Esophagus squamous epithelium (tissue), 5 donors: Measurements from ENCODE around the gene SGIP1. TPM values are rescaled to one million over a fixed set of nuclear protein-coding genes. Genes with fewer than 3 reads are reported as not detected.

Experiments used
- DNase-seq: peaks from one replicate; lab custom pipeline; 2025; lab: John Stamatoyannopoulos, UW
- H3K27ac ChIP-seq, 4 donors: fragments of 200-600 bp; sonication (generic); one replicate each; pipeline ENCODE4 v1.5.1; 2016 to 2019; ENCODE audit warnings: mild to moderate bottlenecking in 1 of 4
- H3K27me3 ChIP-seq, 4 donors: fragments of 200-600 bp; sonication (generic); 1 replicate in 3 of 4; 2 replicates in 1 of 4; pipeline versions ENCODE4 v1.5.1 to v1.6.0; 2017 to 2021; ENCODE audit warnings: antibody characterized with exemption in 1 of 4
- H3K36me3 ChIP-seq, 3 donors: fragments of 200-600 bp; sonication (generic); one replicate each; pipeline ENCODE4 v1.5.1; 2016 to 2019
- H3K4me1 ChIP-seq, 3 donors: fragments of 200-600 bp; sonication (generic); one replicate each; pipeline ENCODE4 v1.5.1; 2017 to 2019
- H3K4me3 ChIP-seq, 4 donors: fragments of 200-600 bp; sonication (generic); 1 replicate in 3 of 4; 2 replicates in 1 of 4; pipeline ENCODE4 v1.5.1; 2016 to 2019; ENCODE audit warnings: mild to moderate bottlenecking in 2 of 4, moderate library complexity in 1 of 4
- H3K9me3 ChIP-seq, 3 donors: fragments of 200-600 bp; sonication (generic); one replicate each; pipeline ENCODE4 v1.5.1; 2016 to 2019
- POLR2A ChIP-seq, 4 donors: fragments of 450-650 bp; IDR thresholded peaks; one replicate each; pipeline ENCODE4 v1.6.1; 2017; ENCODE audit warnings: antibody characterized with exemption in 4 of 4, mild to moderate bottlenecking in 4 of 4, moderate library complexity in 3 of 4
- WGBS, 2 donors: methylation state at CpG; one replicate each; pipeline ENCODE4 v1.1.5; 2018; 5-methylcytosine and 5-hydroxymethylcytosine counted together
- intact Hi-C: fragments of 100-400 bp; cut with DNase I; formaldehyde crosslinking; loops from one replicate; pipeline ENCODE4 v1.15.0; 2022
- total RNA-seq, 4 donors: library from RNA; depleted of rRNA; stranded (reverse); fragments of >200 nt; gene quantifications; one replicate each; pipeline ENCODE4 v1.1.0, GENCODE V29; 2016
- TF ChIP-seq, protein P1 (sequence below), 6 experiments: fragments of 450-650 bp in 4 of 6; fragments of 200-600 bp in 2 of 6; sonication (generic) in 2 of 6; IDR thresholded peaks; one replicate each; pipeline ENCODE4 v1.5.1; 2016 to 2019; ENCODE audit warnings: antibody characterized with exemption in 6 of 6, mild to moderate bottlenecking in 4 of 6, moderate library complexity in 4 of 6
- donor health status: DM: yes; HTN: yes; CAD: no.

The SGIP1 gene
- total RNA-seq, 4 donors from 2014 or later: 0.35 to 5.2 (median 2.3) TPM; not detected in 1

DNA sequence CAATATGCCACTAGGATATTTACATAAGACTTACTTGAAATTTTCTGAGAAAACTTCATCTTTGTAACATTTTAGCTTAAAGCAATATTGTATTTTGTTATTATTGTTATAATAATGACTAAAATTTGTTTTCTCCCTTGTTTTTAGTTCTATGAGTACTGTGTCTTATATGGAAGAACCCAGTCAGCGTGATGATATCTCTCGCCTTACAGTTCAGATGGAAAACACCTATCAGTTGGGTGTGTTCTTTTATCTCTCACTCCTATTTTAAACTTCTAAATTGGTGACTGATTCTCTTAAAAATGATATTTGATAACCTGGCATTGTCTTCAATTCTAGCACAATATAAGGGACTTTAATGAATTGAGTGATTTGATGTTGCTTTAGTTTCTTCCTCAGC lies 236.3 kb downstream of the SGIP1 start:
- intact Hi-C loops: no loop called here
- Histone ChIP-seq H3K36me3 (no peaks in the 10 kb centered on the region), H3K4me3 (no peak overlapping the region), H3K27ac (no peak overlapping the region), H3K9me3 (no peaks in the 10 kb centered on the region), H3K4me1 (no peaks in the 10 kb centered on the region), H3K27me3 (no peaks in the 10 kb centered on the region)
- no peak for DNase-seq
- TF ChIP-seq, protein P1, sequence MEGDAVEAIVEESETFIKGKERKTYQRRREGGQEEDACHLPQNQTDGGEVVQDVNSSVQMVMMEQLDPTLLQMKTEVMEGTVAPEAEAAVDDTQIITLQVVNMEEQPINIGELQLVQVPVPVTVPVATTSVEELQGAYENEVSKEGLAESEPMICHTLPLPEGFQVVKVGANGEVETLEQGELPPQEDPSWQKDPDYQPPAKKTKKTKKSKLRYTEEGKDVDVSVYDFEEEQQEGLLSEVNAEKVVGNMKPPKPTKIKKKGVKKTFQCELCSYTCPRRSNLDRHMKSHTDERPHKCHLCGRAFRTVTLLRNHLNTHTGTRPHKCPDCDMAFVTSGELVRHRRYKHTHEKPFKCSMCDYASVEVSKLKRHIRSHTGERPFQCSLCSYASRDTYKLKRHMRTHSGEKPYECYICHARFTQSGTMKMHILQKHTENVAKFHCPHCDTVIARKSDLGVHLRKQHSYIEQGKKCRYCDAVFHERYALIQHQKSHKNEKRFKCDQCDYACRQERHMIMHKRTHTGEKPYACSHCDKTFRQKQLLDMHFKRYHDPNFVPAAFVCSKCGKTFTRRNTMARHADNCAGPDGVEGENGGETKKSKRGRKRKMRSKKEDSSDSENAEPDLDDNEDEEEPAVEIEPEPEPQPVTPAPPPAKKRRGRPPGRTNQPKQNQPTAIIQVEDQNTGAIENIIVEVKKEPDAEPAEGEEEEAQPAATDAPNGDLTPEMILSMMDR (IDR thresholded peaks at IDR 0.05): no peak
- 80 to 86% methylated on average over 2 of the region's 2 CpGs for WGBS, 2 donors

DNA sequence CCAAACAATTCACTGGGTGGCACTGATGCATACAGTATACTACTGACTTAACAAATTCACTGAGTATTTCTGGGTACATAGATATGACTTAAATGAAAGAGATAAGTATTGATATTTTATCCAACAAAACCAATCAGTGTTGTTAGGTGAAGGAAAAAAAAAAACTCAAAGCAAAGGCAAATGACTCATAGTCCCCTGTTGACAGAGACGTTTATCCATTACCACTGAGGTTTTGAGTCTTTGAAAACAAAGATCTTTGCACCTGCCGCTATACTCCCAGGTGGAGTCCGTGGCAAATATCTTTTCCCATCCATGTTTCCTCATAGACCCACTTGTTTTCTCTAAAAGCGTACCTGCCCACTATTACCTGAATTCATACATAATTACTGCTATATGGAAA lies 236.7 kb downstream of the SGIP1 start:
- WGBS, 2 donors: 62 to 82% methylated on average over 4 of the region's 4 CpGs
- DNase-seq: no peak

DNA sequence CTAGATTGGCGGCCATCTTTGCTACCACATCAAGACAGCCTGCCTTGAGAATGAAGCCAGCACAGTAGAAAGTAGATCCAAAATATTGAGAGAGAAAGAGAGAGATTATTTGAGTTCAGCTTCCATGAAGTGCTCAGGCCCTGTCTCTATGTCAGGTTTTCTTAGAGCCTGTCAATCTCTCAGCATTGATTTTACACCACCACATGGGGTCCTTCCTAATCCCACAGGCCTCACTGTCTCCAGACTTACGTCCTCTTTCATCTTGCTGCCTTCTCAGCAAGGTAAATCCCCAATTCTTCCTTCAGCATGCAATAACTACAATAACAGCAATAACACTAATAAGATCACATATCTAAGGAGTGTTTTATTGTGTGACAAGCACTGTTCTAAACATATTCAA lies 239.3 kb downstream of the SGIP1 start:
- no peaks in the 10 kb centered on the region for H3K36me3 ChIP-seq
- no peak overlapping the region for H3K27ac ChIP-seq
- DNase-seq: no peak
- intact Hi-C loops: no loop called here
- H3K4me3 ChIP-seq: no peak overlapping the region
- 81 to 91% methylated on average over 2 of the region's 2 CpGs for WGBS, 2 donors
- H3K4me1 ChIP-seq: no peaks in the 10 kb centered on the region
- H3K27me3 ChIP-seq: no peaks in the 10 kb centered on the region
- no peaks in the 10 kb centered on the region for H3K9me3 ChIP-seq
- TF ChIP-seq POLR2A (IDR thresholded peaks at IDR 0.05): no peak

More for the DNA sequence above, 236.7 kb downstream of the SGIP1 start:
- H3K4me3 ChIP-seq: no peak overlapping the region
- H3K4me1 ChIP-seq: no peaks in the 10 kb centered on the region
- intact Hi-C loops: no loop called here
- no peaks in the 10 kb centered on the region for H3K9me3 ChIP-seq
- H3K27ac ChIP-seq: no peak overlapping the region
- H3K36me3 ChIP-seq: no peaks in the 10 kb centered on the region
- no peaks in the 10 kb centered on the region for H3K27me3 ChIP-seq
- TF ChIP-seq, protein P1 (IDR thresholded peaks at IDR 0.05): no peak
- no peak for TF ChIP-seq POLR2A (IDR thresholded peaks at IDR 0.05)

GRCh38 chr1:66774438-66774837 lies 240.5 kb downstream of the SGIP1 start:
- intact Hi-C loops: no loop called here
- no peaks in the 10 kb centered on the region for H3K27me3 ChIP-seq
- no peak overlapping the region for H3K4me3 ChIP-seq
- H3K27ac ChIP-seq: no peak overlapping the region
- no peaks in the 10 kb centered on the region for H3K4me1 ChIP-seq
- no peaks in the 10 kb centered on the region for H3K9me3 ChIP-seq
- 73 to 79% methylated on average over 2 of the region's 2 CpGs for WGBS, 2 donors
- no peaks in the 10 kb centered on the region for H3K36me3 ChIP-seq
- no peak for TF ChIP-seq POLR2A (IDR thresholded peaks at IDR 0.05)
- TF ChIP-seq, protein P1 (IDR thresholded peaks at IDR 0.05): no peak
- DNase-seq: no peak

GRCh38 chr1:66775646-66776045 lies 241.7 kb downstream of the SGIP1 start:
- Histone ChIP-seq H3K9me3 (no peaks in the 10 kb centered on the region), H3K4me1 (no peaks in the 10 kb centered on the region), H3K27me3 (no peaks in the 10 kb centered on the region), H3K36me3 (no peaks in the 10 kb centered on the region), H3K27ac (no peak overlapping the region), H3K4me3 (no peak overlapping the region)
- TF ChIP-seq POLR2A (IDR thresholded peaks at IDR 0.05): no peak
- TF ChIP-seq, protein P1 (IDR thresholded peaks at IDR 0.05): no peak
- intact Hi-C loops: no loop called here
- 89 to 93% methylated on average over 3 of the region's 3 CpGs for WGBS, 2 donors
- no peak for DNase-seq

DNA sequence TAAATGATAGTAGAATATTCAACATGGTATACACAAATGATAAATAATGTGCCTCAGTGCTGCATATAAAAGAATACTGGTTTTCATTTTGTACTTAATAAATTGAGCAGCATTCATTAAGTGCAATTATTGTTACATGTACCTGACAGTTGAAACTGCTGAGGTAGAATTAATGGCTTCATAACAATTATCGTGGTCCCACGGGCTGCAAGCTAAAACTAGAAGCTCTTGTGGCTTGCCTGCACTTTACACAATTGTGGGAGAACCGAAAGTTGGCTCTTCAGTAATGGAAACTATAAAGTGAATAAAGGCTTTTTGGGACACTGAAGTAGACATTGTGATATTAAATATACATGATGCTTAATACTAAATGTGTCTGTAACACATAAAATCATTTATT lies 243.9 kb downstream of the SGIP1 start:
- WGBS, 2 donors: 49 to 60% methylated on average over 3 of the region's 3 CpGs
- no peak for DNase-seq
- Histone ChIP-seq H3K4me1 (no peaks in the 10 kb centered on the region), H3K36me3 (no peaks in the 10 kb centered on the region), H3K4me3 (no peak overlapping the region), H3K9me3 (no peaks in the 10 kb centered on the region), H3K27me3 (no peaks in the 10 kb centered on the region), H3K27ac (no peak overlapping the region)
- TF ChIP-seq, protein P1 (IDR thresholded peaks at IDR 0.05): no peak
- TF ChIP-seq POLR2A (IDR thresholded peaks at IDR 0.05): no peak
- intact Hi-C loops: no loop called here
